Neural crest cell (in vitro differentiated cells): ENCODE data around the gene EDEM1. TPM values are rescaled to one million over a fixed set of nuclear protein-coding genes. Genes with fewer than 3 reads are reported as not detected.
"Not testable (repeated sequence)": the region's sequence is repeated elsewhere in the genome, so short reads cannot be mapped to it uniquely, and the experiment has no call there.

Source experiments
- DNase-seq: peaks from one replicate; pipeline ENCODE4 v3.0.0; 2021; ENCODE audit warnings: low read depth, mixed read lengths, low spot score
- H3K27ac Mint-ChIP-seq: one replicate; pipeline ENCODE4 v1.8.0; 2021; ENCODE audit warnings: mild to moderate bottlenecking, mixed read lengths; ENCODE audit not compliant: unreplicated experiment
- H3K27me3 Mint-ChIP-seq: 2 replicates; pipeline ENCODE4 v1.8.0; 2021; ENCODE audit warnings: low read depth, mild to moderate bottlenecking, mixed read lengths
- H3K36me3 Mint-ChIP-seq: 2 replicates; pipeline ENCODE4 v1.8.0; 2021; ENCODE audit warnings: low read depth, mild to moderate bottlenecking, mixed read lengths
- H3K4me1 Mint-ChIP-seq: 2 replicates; pipeline ENCODE4 v1.8.0; 2021; ENCODE audit warnings: mixed read lengths
- H3K4me3 Mint-ChIP-seq: one replicate; pipeline ENCODE4 v1.8.0; 2021; ENCODE audit warnings: mild to moderate bottlenecking, mixed read lengths
- H3K9me3 Mint-ChIP-seq: 2 replicates; pipeline ENCODE4 v1.8.0; 2021; ENCODE audit warnings: mixed read lengths
- CTCF ChIP-seq: fragments of 200-600 bp; sonication (generic); conservative IDR thresholded peaks from 2 replicates; pipeline ENCODE4 v1.5.0; 2021; ENCODE audit warnings: antibody characterized with exemption, mild to moderate bottlenecking
- total RNA-seq: library from RNA; stranded (reverse); gene quantifications from 2 replicates; pipeline ENCODE4 v1.2.1, GENCODE V29; 2021

EDEM1 gene
- total RNA-seq, 1 donor from 2014 or later: 21.2 TPM

DNA sequence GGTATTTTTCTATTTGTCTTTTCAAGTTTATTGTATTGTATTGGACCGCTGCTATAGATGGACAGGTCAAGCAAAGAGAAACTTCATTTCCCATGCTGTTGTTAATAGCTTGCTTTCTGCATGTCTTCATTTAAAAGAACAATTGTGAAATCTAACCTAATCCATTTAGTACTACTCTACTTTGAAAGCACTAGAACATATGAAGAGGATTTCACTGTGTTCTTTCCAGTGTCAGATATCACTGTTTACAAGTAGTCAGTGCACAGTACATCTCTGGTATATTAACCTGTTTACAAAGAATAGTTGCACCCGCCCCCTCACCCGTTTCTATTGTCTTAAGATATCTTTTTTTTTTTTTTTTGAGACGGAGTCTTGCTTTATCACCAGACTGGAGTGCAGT is 21.8 kb upstream of the EDEM1 start:
- TF ChIP-seq CTCF: no peak
- no peak overlapping the region for H3K27ac Mint-ChIP-seq

DNA sequence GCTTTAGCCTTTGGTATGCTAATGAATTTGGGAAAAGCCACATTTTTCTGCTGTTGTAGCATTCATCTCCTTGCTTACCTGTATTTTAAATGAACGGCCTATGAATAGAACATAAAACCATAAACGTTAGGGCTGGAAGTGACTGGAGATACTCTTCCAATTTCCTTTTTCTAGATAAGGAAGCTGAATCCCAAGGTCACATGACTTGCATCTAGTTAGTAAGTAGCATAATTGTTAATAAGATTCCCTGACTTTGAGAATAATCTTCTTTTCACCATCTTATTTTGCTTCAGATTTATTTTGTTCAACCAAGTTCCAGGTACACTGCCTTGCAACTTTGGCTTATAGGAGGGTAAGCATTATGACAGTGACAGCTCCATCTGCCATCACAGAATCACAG is 20.7 kb upstream of the EDEM1 start:
- DNase-seq: no peak
- no peak overlapping the region for H3K27ac Mint-ChIP-seq
- TF ChIP-seq CTCF: no peak
- no peaks in the 10 kb centered on the region for H3K27me3 Mint-ChIP-seq
- H3K36me3 Mint-ChIP-seq: no peaks in the 10 kb centered on the region
- H3K9me3 Mint-ChIP-seq: no peaks in the 10 kb centered on the region
- H3K4me3 Mint-ChIP-seq: no peak overlapping the region
- H3K4me1 Mint-ChIP-seq: peaks cover 11% of the 10 kb centered on the region

More for the DNA sequence above, 21.8 kb upstream of the EDEM1 start:
- Mint-ChIP-seq H3K27me3 (no peaks in the 10 kb centered on the region), H3K4me3 (no peak overlapping the region), H3K36me3 (no peaks in the 10 kb centered on the region), H3K4me1 (peaks cover 20% of the 10 kb centered on the region), H3K9me3 (no peaks in the 10 kb centered on the region)
- no peak for DNase-seq

- H3K27me3 Mint-ChIP-seq: no peaks in the 10 kb centered on the region
- H3K9me3 Mint-ChIP-seq: no peaks in the 10 kb centered on the region
- peaks cover 6% of the 10 kb centered on the region for H3K4me1 Mint-ChIP-seq
- no peaks in the 10 kb centered on the region for H3K36me3 Mint-ChIP-seq
- no peak overlapping the region for H3K27ac Mint-ChIP-seq
- no peak for TF ChIP-seq CTCF
- H3K4me3 Mint-ChIP-seq: no peak overlapping the region
- no peak for DNase-seq
Measured at GRCh38 chr3:5168110-5168509, 19.4 kb upstream of the EDEM1 start.

DNA sequence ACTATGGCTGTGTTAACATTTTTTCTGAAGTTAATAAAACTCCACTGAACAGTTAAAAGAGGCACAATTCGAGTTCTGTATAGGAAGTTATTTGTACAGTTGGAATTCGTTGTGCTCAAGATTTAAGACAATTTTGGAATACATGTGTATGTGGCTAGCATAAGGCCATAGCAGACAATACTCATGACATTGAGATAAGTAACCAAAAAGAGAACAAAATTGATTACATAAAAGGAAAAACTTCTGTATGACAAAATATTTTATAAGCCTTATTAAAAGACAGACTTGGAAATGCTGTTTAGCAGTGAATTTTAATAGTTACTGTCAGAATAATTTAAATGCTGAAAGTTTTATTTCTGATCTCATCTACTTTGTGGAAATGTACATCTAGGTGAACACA is 17.7 kb upstream of the EDEM1 start:
- Mint-ChIP-seq H3K27me3 (no peaks in the 10 kb centered on the region), H3K9me3 (no peaks in the 10 kb centered on the region), H3K27ac (no peak overlapping the region), H3K4me1 (peaks cover 6% of the 10 kb centered on the region), H3K4me3 (no peak overlapping the region), H3K36me3 (no peaks in the 10 kb centered on the region)
- no peak for TF ChIP-seq CTCF
- DNase-seq: no peak

GRCh38 chr3:5170975-5171374 is 16.5 kb upstream of the EDEM1 start:
- no peak for TF ChIP-seq CTCF
- no peak overlapping the region for H3K4me3 Mint-ChIP-seq

GRCh38 chr3:5172018-5172417 is 15.5 kb upstream of the EDEM1 start:
- no peak overlapping the region for H3K4me3 Mint-ChIP-seq
- no peak for TF ChIP-seq CTCF
- no peak for DNase-seq
- no peaks in the 10 kb centered on the region for H3K4me1 Mint-ChIP-seq
- no peak overlapping the region for H3K27ac Mint-ChIP-seq
- H3K27me3 Mint-ChIP-seq: no peaks in the 10 kb centered on the region
- H3K36me3 Mint-ChIP-seq: no peaks in the 10 kb centered on the region
- no peaks in the 10 kb centered on the region for H3K9me3 Mint-ChIP-seq

More at GRCh38 chr3:5170975-5171374, 16.5 kb upstream of the EDEM1 start:
- H3K27ac Mint-ChIP-seq: no peak overlapping the region
- no peaks in the 10 kb centered on the region for H3K36me3 Mint-ChIP-seq
- no peaks in the 10 kb centered on the region for H3K4me1 Mint-ChIP-seq
- no peak for DNase-seq
- no peaks in the 10 kb centered on the region for H3K9me3 Mint-ChIP-seq
- no peaks in the 10 kb centered on the region for H3K27me3 Mint-ChIP-seq

DNA sequence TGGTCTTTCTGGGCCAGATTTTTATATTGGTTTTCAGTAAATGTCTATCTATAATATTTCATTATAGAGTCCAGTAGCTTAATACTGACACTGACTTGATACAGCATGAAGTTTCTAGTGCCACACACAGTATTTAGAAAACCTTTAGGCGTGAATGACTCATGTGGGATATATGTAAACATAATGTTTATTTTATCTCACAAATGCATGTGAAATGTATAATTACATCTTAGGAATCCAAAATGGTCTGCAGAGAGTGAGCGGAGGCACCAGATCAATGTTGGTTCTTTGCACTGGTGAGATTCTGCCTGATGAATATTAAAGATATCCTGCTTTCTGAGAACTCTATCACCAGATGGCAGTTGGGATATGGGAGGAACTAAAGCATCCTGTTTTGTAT is 8.5 kb upstream of the EDEM1 start:
- H3K4me3 Mint-ChIP-seq, H3K36me3 Mint-ChIP-seq, H3K27ac Mint-ChIP-seq, H3K9me3 Mint-ChIP-seq, H3K27me3 Mint-ChIP-seq, H3K4me1 Mint-ChIP-seq, DNase-seq: not testable (repeated sequence)
